PC-3 (cell line): ENCODE measurements around the gene VDAC1. TPM values are rescaled to one million over a fixed set of nuclear protein-coding genes. Genes with fewer than 3 reads are reported as not detected.
"Not testable (repeated sequence)": the region's sequence is repeated elsewhere in the genome, so short reads cannot be mapped to it uniquely, and the experiment has no call there.

Experiments used
- ATAC-seq: fragments of 200-7000 bp; cut with Tn5 transposase; 2 replicates; pipeline ENCODE4 v1.9.1; 2020; ENCODE audit warnings: mild to moderate bottlenecking, moderate library complexity
- BruUV-seq: library from RNA; stranded (reverse); fragments of 400-500 nt; replicated peaks from 2 replicates; lab custom pipeline; 2021; lab: Mats Ljungman, UMichigan
- CTCF ChIA-PET: fragments of 300-600 bp; sonication (Branson Sonifier 250); formaldehyde crosslinking; loops from one replicate; lab custom pipeline; 2022; ENCODE audit warnings: antibody characterized with exemption; lab: Charles Lee
- POLR2A ChIA-PET: fragments of 300-600 bp; sonication (Branson Sonifier 250); formaldehyde crosslinking; loops from one replicate; lab custom pipeline; 2022; ENCODE audit warnings: antibody characterized with exemption; ENCODE audit not compliant: unreplicated experiment; lab: Charles Lee
- DNase-seq: peaks from one replicate; pipeline ENCODE4 v3.0.0-alpha.2; 2015
- H2AFZ ChIP-seq: fragments of 300-600 bp; sonication (generic); 2 replicates; pipeline ENCODE4 v1.6.0; 2016; ENCODE audit warnings: antibody characterized with exemption, low read length
- H3F3A ChIP-seq: fragments of 300-600 bp; sonication (generic); one replicate; pipeline ENCODE4 v1.6.0; 2017; ENCODE audit warnings: antibody characterized with exemption, low read length, control low read depth, mild to moderate bottlenecking; ENCODE audit not compliant: unreplicated experiment
- H3K27ac ChIP-seq: fragments of 300-600 bp; sonication (generic); 2 replicates; pipeline ENCODE4 v1.5.1; 2016; ENCODE audit warnings: mild to moderate bottlenecking, low read length
- H3K27me3 ChIP-seq: fragments of 300-600 bp; sonication (generic); 2 replicates; pipeline ENCODE4 v1.6.1; 2016; ENCODE audit warnings: low read length, mixed read lengths
- H3K36me3 ChIP-seq: fragments of 300-600 bp; sonication (generic); 2 replicates; pipeline ENCODE4 v1.6.1; 2016; ENCODE audit warnings: low read depth, mixed run types, low read length, mixed read lengths
- H3K4me1 ChIP-seq: fragments of 300-600 bp; sonication (generic); 2 replicates; pipeline ENCODE4 v1.5.1; 2016; ENCODE audit warnings: low read length; ENCODE audit not compliant: insufficient read depth
- H3K4me2 ChIP-seq: fragments of 300-600 bp; sonication (generic); 2 replicates; pipeline ENCODE4 v1.6.0; 2016; ENCODE audit warnings: low read length
- H3K4me3 ChIP-seq: fragments of 300-600 bp; sonication (generic); 2 replicates; pipeline ENCODE4 v1.5.1; 2016; ENCODE audit warnings: mild to moderate bottlenecking, low read length, mixed read lengths
- H3K79me2 ChIP-seq: fragments of 300-600 bp; sonication (generic); 2 replicates; pipeline ENCODE4 v1.6.1; 2017; ENCODE audit warnings: low read length, mixed read lengths
- H3K9ac ChIP-seq: fragments of 300-600 bp; sonication (generic); 2 replicates; pipeline ENCODE4 v1.6.0; 2016; ENCODE audit warnings: mild to moderate bottlenecking, low read length
- H3K9me2 ChIP-seq: fragments of 300-600 bp; sonication (generic); replicated peaks from 2 replicates; pipeline ENCODE4 v1.6.1; 2016; ENCODE audit warnings: mixed run types, low read length, mixed read lengths
- H3K9me3 ChIP-seq: fragments of 300-600 bp; sonication (generic); 2 replicates; pipeline ENCODE4 v1.6.1; 2016; ENCODE audit warnings: low read length, mixed read lengths
- H4K20me1 ChIP-seq: fragments of 300-600 bp; sonication (generic); 2 replicates; pipeline ENCODE4 v1.6.1; 2016; ENCODE audit warnings: low read length, mixed read lengths
- CTCF ChIP-seq: fragments of 300-600 bp; sonication (generic); conservative IDR thresholded peaks from 2 replicates; pipeline ENCODE4 v1.5.1; 2017; ENCODE audit warnings: antibody characterized with exemption, low read depth, mild to moderate bottlenecking, low read length
- EZH2 ChIP-seq: fragments of 300-600 bp; sonication (generic); IDR thresholded peaks from one replicate; pipeline ENCODE4 v1.6.1; 2017; ENCODE audit warnings: antibody characterized with exemption, mild to moderate bottlenecking, low read length; ENCODE audit not compliant: unreplicated experiment
- EZH2phosphoT487 ChIP-seq: fragments of 300-600 bp; sonication (generic); IDR thresholded peaks from 2 replicates; pipeline ENCODE4 v1.6.1; 2018; ENCODE audit warnings: mild to moderate bottlenecking, antibody characterized with exemption, low read length, borderline replicate concordance
- intact Hi-C: fragments of 100-400 bp; cut with micrococcal nuclease; formaldehyde crosslinking; loops from 2 replicates; pipeline ENCODE4 v1.9.0; 2023
- total RNA-seq: library from RNA; depleted of rRNA; stranded (reverse); fragments of >200 nt; gene quantifications from 2 replicates; pipeline ENCODE4 v1.2.3, GENCODE V29; 2014

VDAC1 gene
- total RNA-seq, 1 experiment from 2014 or later = 220 TPM

- Histone ChIP-seq H3K4me2 (no peak overlapping the region), H3F3A (no peaks in the 10 kb centered on the region), H3K9ac (no peak overlapping the region), H3K9me3 (no peaks in the 10 kb centered on the region), H3K4me1 (no peaks in the 10 kb centered on the region), H3K79me2 (no peaks in the 10 kb centered on the region), H3K36me3 (peaks cover 22% of the 10 kb centered on the region), H4K20me1 (peaks cover 4% of the 10 kb centered on the region; the same call in 1 of the 2 replicates), H3K27ac (no peak overlapping the region), H3K27me3 (no peaks in the 10 kb centered on the region), H2AFZ (no peak overlapping the region), H3K4me3 (no peak overlapping the region), H3K9me2 (no peaks in the 10 kb centered on the region)
- BruUV-seq = no TSS peak
- CTCF ChIA-PET = no interaction called here
- POLR2A ChIA-PET = no interaction called here
- ATAC-seq (no peak), DNase-seq (no peak)
- TF ChIP-seq CTCF (no peak), EZH2 (no peak), EZH2phosphoT487 (no peak)
- intact Hi-C loops = no loop called here
Measured at GRCh38 chr5:133978943-133979342, 25.8 kb downstream of the VDAC1 start.

- Histone ChIP-seq H3K9ac (no peak overlapping the region), H3K79me2 (no peaks in the 10 kb centered on the region), H3K9me2 (no peaks in the 10 kb centered on the region), H3K4me2 (no peak overlapping the region), H3K27me3 (no peaks in the 10 kb centered on the region), H3K4me3 (no peak overlapping the region), H4K20me1 (peaks cover 4% of the 10 kb centered on the region; the same call in 1 of the 2 replicates), H3K4me1 (no peaks in the 10 kb centered on the region), H3K27ac (no peak overlapping the region), H3F3A (no peaks in the 10 kb centered on the region), H3K9me3 (no peaks in the 10 kb centered on the region), H2AFZ (no peak overlapping the region), H3K36me3 (peaks cover 30% of the 10 kb centered on the region)
- no peak for ATAC-seq
- TF ChIP-seq EZH2phosphoT487 (no peak), EZH2 (no peak), CTCF (no peak)
- intact Hi-C loops = no loop called here
- ChIA-PET CTCF (no interaction called here), POLR2A (no interaction called here)
- BruUV-seq = no TSS peak
- no peak for DNase-seq
Measured at GRCh38 chr5:133977858-133978257, 26.9 kb downstream of the VDAC1 start.

GRCh38 chr5:133977161-133977787 is 27.5 kb downstream of the VDAC1 start:
- Histone ChIP-seq H3K4me3 (no peak overlapping the region), H3K9me3 (no peaks in the 10 kb centered on the region), H3K27ac (no peak overlapping the region), H3F3A (no peaks in the 10 kb centered on the region), H3K36me3 (peaks cover 31% of the 10 kb centered on the region), H3K4me1 (no peaks in the 10 kb centered on the region), H3K27me3 (no peaks in the 10 kb centered on the region), H3K4me2 (no peak overlapping the region), H2AFZ (no peak overlapping the region), H3K79me2 (no peaks in the 10 kb centered on the region), H3K9ac (no peak overlapping the region), H4K20me1 (peaks cover 4% of the 10 kb centered on the region; the same call in 1 of the 2 replicates), H3K9me2 (no peaks in the 10 kb centered on the region)
- no peak for DNase-seq
- ChIA-PET CTCF (no interaction called here), POLR2A (no interaction called here)
- TF ChIP-seq EZH2phosphoT487 = no peak
- TF ChIP-seq EZH2 = no peak
- no peak for TF ChIP-seq CTCF
- no peak for ATAC-seq
- no TSS peak for BruUV-seq
- intact Hi-C loops = no loop called here

- intact Hi-C loops, H2AFZ ChIP-seq, H4K20me1 ChIP-seq, H3K79me2 ChIP-seq, H3K27ac ChIP-seq, H3F3A ChIP-seq, POLR2A ChIA-PET, DNase-seq, H3K4me2 ChIP-seq, H3K27me3 ChIP-seq, BruUV-seq, H3K9me3 ChIP-seq, H3K4me3 ChIP-seq, H3K9ac ChIP-seq, CTCF ChIA-PET, ATAC-seq, H3K9me2 ChIP-seq, H3K4me1 ChIP-seq: not testable (repeated sequence)
- H3K36me3 ChIP-seq = peaks cover 31% of the 10 kb centered on the region
Measured at GRCh38 chr5:133975546-133975945, 29.2 kb downstream of the VDAC1 start.
